Keratinocyte (primary cell): ENCODE data around the gene DGLUCY. TPM values are rescaled to one million over a fixed set of nuclear protein-coding genes. Genes with fewer than 3 reads are reported as not detected.

Experiments
- DNase-seq: peaks from one replicate; pipeline ENCODE4 v3.0.0-alpha.2; 2011; ENCODE audit warnings: low read depth, missing footprints, low spot score
- FAIRE-seq: peaks from 2 replicates; lab custom pipeline; 2011; peaks lifted over from hg19 to GRCh38; lab: Jason Lieb, UNC
- H2AFZ ChIP-seq: 2 replicates; pipeline ENCODE4 v1.6.0; 2012; ENCODE audit warnings: low read length, control low read depth, inconsistent platforms; ENCODE audit not compliant: control insufficient read depth
- H3K27ac ChIP-seq: 2 replicates; pipeline ENCODE4 v1.5.1; 2011; ENCODE audit warnings: low read length; ENCODE audit not compliant: control insufficient read depth, insufficient read depth
- H3K27me3 ChIP-seq: 3 replicates; pipeline ENCODE4 v1.6.0; 2011; ENCODE audit warnings: low read length; ENCODE audit not compliant: control insufficient read depth, insufficient read depth; ENCODE audit errors: extremely low read depth
- H3K36me3 ChIP-seq, 2 experiments: 2 replicates in 1 of 2; 3 replicates in 1 of 2; pipeline ENCODE4 v1.5.1; 2011; ENCODE audit warnings: low read length in 2 of 2, mild to moderate bottlenecking in 1 of 2; ENCODE audit not compliant: control insufficient read depth in 2 of 2, insufficient read depth in 2 of 2; ENCODE audit errors: extremely low read depth in 1 of 2
- H3K4me1 ChIP-seq: 3 replicates; pipeline ENCODE4 v1.5.1; 2011; ENCODE audit warnings: low read length; ENCODE audit not compliant: control insufficient read depth, insufficient read depth; ENCODE audit errors: extremely low read depth
- H3K4me2 ChIP-seq: 3 replicates; pipeline ENCODE4 v1.6.0; 2011; ENCODE audit warnings: low read depth, low read length; ENCODE audit not compliant: control insufficient read depth, insufficient read depth; ENCODE audit errors: extremely low read depth
- H3K4me3 ChIP-seq, 3 experiments: fragments of 200-600 bp in 1 of 3; sonication (generic) in 1 of 3; 2 replicates in 2 of 3; 3 replicates in 1 of 3; pipeline ENCODE4 v1.5.1; 2011 to 2016; ENCODE audit warnings: low read length in 3 of 3, mild to moderate bottlenecking in 3 of 3, control low read depth in 2 of 3, inconsistent platforms in 1 of 3, low read depth in 1 of 3, mixed read lengths in 1 of 3, mixed run types in 1 of 3, moderate library complexity in 1 of 3; ENCODE audit not compliant: control insufficient read depth in 2 of 3, insufficient read depth in 2 of 3; ENCODE audit errors: extremely low read depth in 1 of 3
- H3K79me2 ChIP-seq: 2 replicates; pipeline ENCODE4 v1.6.0; 2012; ENCODE audit warnings: low read length; ENCODE audit not compliant: control insufficient read depth, insufficient read depth
- H3K9ac ChIP-seq: 3 replicates; pipeline ENCODE4 v1.6.0; 2011; ENCODE audit warnings: low read length; ENCODE audit not compliant: control insufficient read depth, insufficient read depth; ENCODE audit errors: extremely low read depth
- H3K9me1 ChIP-seq: 3 replicates; pipeline ENCODE4 v1.6.0; 2011; ENCODE audit warnings: low read length; ENCODE audit not compliant: control insufficient read depth, insufficient read depth; ENCODE audit errors: extremely low read depth
- H3K9me3 ChIP-seq: 2 replicates; pipeline ENCODE4 v1.5.1; 2012; ENCODE audit warnings: low read depth, low read length; ENCODE audit not compliant: control insufficient read depth
- H4K20me1 ChIP-seq: 3 replicates; pipeline ENCODE4 v1.6.0; 2011; ENCODE audit warnings: low read length; ENCODE audit not compliant: control insufficient read depth, insufficient read depth; ENCODE audit errors: extremely low read depth
- EZH2 ChIP-seq: IDR thresholded peaks from one replicate; pipeline ENCODE4 v1.6.1; 2012; ENCODE audit warnings: inconsistent platforms, mild to moderate bottlenecking, low read length, moderate library complexity
- dilution Hi-C: fragments of 300-500 bp; cut with MboI; formaldehyde crosslinking; loops from one replicate; pipeline ENCODE4 v1.7.0; 2020; ENCODE audit warnings: low sequenced_read_pairs; ENCODE audit not compliant: extremely low pct_ligation_motif_present
- polyA plus RNA-seq, 5 experiments: library from polyadenylated mRNA; depleted of rRNA in 3 of 5; stranded (reverse) in 3 of 5; stranded (forward) in 1 of 5; unstranded in 1 of 5; fragments of >200 nt; gene quantifications; 1 replicate in 1 of 5; 2 replicates in 3 of 5; 3 replicates in 1 of 5; pipeline versions ENCODE4 v1.2.1 to v1.2.3, GENCODE V29; 2011 to 2012; ENCODE audit warnings: missing spikeins in 2 of 5, low read depth in 1 of 5, low replicate concordance in 1 of 5
- TF ChIP-seq, protein P1 (sequence below), 3 experiments: IDR thresholded peaks in 1 of 3; conservative IDR thresholded peaks in 1 of 3; optimal IDR thresholded peaks in 1 of 3; 2 replicates in 2 of 3; 3 replicates in 1 of 3; pipeline versions ENCODE3 to v1.5.1; 2011; ENCODE audit warnings: low read length in 3 of 3, mild to moderate bottlenecking in 3 of 3, moderate library complexity in 2 of 3, control low read depth in 1 of 3, inconsistent platforms in 1 of 3; ENCODE audit not compliant: insufficient read depth in 2 of 3; ENCODE audit errors: extremely low read depth in 1 of 3

The DGLUCY gene
- polyA plus RNA-seq, 1 donor (not counting 4 experiments of a cell fraction or from before 2014, with no cell fraction given), result 19.4 TPM

DNA sequence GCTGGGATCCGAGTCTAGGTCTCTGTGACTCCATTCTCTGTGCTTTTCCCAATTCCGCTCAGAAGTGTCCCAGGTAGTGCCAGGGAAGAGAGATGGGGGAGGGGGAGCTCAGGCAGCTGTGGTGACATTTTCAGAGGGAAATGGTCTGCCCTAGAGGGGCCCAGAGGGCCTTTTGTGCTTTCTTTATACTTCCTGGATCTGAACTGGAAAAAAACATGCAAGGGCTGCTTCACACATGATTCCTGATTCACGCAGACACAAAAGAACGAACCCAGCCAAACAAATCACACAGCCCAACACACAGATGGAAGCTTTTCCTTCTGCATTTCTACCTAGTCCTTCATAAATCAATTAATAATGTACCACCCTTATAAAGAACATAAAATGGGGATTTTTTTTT, 104.1 kb downstream of the DGLUCY start:
- Histone ChIP-seq H3K4me1 (peaks cover 15% of the 10 kb centered on the region), H3K4me3 (no peak overlapping the region), H3K9ac (no peak overlapping the region), H2AFZ (no peak overlapping the region), H3K27ac (no peak overlapping the region), H3K27me3 (no peaks in the 10 kb centered on the region), H3K9me3 (no peaks in the 10 kb centered on the region), H3K79me2 (no peaks in the 10 kb centered on the region), H4K20me1 (no peaks in the 10 kb centered on the region), H3K9me1 (no peaks in the 10 kb centered on the region), H3K36me3 (peaks cover 2 to 7% of the 10 kb centered on the region in 2 experiments), H3K4me2 (no peak overlapping the region)
- FAIRE-seq (no peak), DNase-seq (no peak)
- dilution Hi-C loops, result no loop called here
- TF ChIP-seq, protein P1, sequence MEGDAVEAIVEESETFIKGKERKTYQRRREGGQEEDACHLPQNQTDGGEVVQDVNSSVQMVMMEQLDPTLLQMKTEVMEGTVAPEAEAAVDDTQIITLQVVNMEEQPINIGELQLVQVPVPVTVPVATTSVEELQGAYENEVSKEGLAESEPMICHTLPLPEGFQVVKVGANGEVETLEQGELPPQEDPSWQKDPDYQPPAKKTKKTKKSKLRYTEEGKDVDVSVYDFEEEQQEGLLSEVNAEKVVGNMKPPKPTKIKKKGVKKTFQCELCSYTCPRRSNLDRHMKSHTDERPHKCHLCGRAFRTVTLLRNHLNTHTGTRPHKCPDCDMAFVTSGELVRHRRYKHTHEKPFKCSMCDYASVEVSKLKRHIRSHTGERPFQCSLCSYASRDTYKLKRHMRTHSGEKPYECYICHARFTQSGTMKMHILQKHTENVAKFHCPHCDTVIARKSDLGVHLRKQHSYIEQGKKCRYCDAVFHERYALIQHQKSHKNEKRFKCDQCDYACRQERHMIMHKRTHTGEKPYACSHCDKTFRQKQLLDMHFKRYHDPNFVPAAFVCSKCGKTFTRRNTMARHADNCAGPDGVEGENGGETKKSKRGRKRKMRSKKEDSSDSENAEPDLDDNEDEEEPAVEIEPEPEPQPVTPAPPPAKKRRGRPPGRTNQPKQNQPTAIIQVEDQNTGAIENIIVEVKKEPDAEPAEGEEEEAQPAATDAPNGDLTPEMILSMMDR (optimal IDR thresholded peaks at IDR 0.05 in 1 of 3, IDR thresholded peaks at IDR 0.05 in 1 of 3, conservative IDR thresholded peaks at IDR 0.05 in 1 of 3; ENCODE audit: extremely low read depth in 1 of 3, insufficient read depth in 2 of 3, low read length in 3 of 3), result no peak
- TF ChIP-seq EZH2, result no peak

DNA sequence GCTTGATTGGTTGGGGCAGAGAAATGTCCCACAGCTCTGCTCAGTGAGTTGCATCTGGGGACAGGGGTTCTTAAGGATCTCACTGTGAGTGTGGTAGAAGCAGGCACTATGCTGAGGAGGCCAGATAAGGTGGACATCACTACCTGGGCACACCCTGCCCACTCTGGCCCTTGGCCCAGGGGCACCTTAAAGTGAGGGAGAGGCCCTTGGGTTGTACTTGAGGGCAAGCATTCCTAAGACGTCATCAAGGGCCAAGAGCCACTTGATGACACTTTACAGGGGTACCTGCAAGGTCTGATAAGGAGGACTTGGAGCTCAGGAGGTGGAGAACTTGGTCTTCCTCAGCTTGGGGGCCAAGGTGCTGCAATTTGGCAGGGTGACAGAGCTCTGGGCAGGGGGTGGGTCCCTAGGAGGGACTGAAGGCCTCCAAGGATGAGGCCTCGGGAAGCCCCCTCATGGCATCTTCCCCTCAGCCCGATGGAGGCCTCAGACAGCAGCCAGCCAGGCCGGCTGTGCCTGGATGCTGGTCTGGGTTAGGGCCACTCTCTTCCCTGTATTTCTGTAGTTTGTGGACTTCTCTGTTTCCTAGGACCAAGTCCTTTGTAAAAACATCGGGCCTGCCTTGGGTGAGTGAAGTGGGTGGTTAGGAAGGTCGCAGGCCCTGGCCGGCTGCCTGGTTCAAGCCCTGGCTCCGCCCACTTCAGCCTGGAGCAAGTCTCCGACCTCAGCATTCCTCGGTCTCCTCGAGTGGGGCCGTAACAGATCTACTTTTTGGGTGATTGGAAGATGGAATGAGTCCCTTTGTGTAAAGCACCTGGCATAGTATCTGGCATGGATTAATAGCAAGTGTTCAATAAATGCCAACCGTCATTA, 105.9 kb downstream of the DGLUCY start:
- peaks cover 15% of the 10 kb centered on the region for H3K4me1 ChIP-seq

More for the DNA sequence above, 105.9 kb downstream of the DGLUCY start:
- Histone ChIP-seq H3K9me3 (no peaks in the 10 kb centered on the region), H3K79me2 (no peaks in the 10 kb centered on the region), H3K27ac (no peak overlapping the region), H2AFZ (no peak overlapping the region), H3K4me2 (no peak overlapping the region), H3K36me3 (peaks cover 2 to 7% of the 10 kb centered on the region in 2 experiments), H3K27me3 (no peaks in the 10 kb centered on the region), H3K9ac (no peak overlapping the region), H4K20me1 (no peaks in the 10 kb centered on the region), H3K9me1 (no peaks in the 10 kb centered on the region), H3K4me3 (no peak overlapping the region)
- FAIRE-seq (no peak), DNase-seq (no peak)
- dilution Hi-C loops, result no loop called here
- TF ChIP-seq, protein P1 (optimal IDR thresholded peaks at IDR 0.05 in 1 of 3, IDR thresholded peaks at IDR 0.05 in 1 of 3, conservative IDR thresholded peaks at IDR 0.05 in 1 of 3; ENCODE audit: extremely low read depth in 1 of 3, insufficient read depth in 2 of 3, low read length in 3 of 3), result no peak
- TF ChIP-seq EZH2, result no peak
